OCI-M1 (cell line): ENCODE results near the gene KRTAP10-9.
"Not testable (repeated sequence)": the region's sequence is repeated elsewhere in the genome, so short reads cannot be mapped to it uniquely, and the experiment has no call there.

Experiments used
- DNase-seq: peaks from one replicate; lab custom pipeline; 2025; lab: John Stamatoyannopoulos, UW

KRTAP10-9 gene

GRCh38 chr21:44595524-44595923, 31.4 kb upstream of the KRTAP10-9 start:
- no peak for DNase-seq

DNA sequence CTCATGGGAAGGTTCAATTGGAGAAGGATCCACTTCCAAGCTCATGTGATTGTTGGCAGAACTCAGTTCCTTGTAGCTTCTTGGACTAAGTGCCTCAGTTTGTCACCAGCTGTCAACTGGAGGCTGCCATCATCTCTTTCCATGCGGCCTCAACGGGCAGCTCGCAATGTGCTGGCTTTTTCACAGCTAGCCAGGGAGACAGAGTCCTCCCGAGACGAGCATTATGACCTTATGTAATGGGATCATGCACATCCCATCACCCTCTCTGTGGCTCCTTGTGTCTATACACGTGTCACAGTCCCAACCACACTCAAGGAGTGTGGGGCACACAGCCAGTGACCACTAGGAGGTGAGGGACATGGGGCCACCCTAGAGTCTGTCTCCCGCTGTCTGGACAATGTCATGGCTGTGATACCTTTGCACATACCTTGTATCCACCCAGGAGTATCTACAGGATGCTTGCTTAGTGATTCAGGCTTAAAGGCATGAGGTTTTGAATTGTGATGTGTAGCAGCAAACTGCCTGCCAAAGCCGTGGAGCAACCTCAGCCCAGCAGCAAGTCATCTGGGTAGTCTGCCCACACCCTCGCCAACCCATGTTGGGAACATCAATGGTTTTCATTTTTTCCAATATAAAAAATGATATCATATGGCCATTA, 30.7 kb upstream of the KRTAP10-9 start:
- DNase-seq, result no peak

GRCh38 chr21:44598061-44598460, 28.8 kb upstream of the KRTAP10-9 start:
- no peak for DNase-seq

- no peak for DNase-seq
These were observed 27.4 kb upstream of the KRTAP10-9 start for GRCh38 chr21:44599264-44600029.

DNA sequence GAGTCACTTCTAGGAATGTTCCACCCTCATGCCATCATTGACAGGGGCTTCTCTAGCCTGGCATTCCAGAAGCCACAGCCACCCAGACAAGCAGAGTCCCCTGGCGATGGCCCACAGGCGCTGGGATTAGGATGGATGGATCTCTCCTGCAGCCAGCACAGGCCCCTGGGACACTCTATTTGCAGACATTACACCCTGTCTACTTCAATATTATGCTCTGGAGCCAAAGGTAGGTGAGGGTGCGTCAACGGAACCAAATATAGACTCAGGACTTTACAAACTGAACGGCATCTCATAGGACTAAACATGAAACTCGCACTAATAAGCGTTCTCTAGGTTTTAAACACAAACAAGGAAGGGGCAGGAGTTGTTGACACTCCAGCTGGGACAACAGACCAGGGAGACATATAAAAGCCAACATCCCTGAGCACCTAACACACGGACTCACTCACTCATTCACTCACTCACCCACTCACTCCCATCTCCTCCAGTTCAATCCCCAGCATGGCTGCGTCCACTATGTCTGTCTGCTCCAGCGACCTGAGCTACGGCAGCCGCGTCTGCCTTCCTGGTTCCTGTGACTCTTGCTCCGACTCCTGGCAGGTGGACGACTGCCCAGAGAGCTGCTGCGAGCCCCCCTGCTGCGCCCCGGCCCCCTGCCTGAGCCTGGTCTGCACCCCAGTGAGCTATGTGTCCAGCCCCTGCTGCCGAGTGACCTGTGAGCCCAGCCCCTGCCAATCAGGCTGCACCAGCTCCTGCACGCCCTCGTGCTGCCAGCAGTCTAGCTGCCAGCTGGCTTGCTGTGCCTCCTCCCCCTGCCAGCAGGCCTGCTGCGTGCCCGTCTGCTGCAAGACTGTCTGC, 26.5 kb upstream of the KRTAP10-9 start, which contains the start of gene KRTAP10-7:
Gene KRTAP10-7 (plus strand): TSS at position 480 of the 861 bp plus-strand sequence. CDS start 25 bp downstream, at position 505.
- DNase-seq, result not testable (repeated sequence)

DNA sequence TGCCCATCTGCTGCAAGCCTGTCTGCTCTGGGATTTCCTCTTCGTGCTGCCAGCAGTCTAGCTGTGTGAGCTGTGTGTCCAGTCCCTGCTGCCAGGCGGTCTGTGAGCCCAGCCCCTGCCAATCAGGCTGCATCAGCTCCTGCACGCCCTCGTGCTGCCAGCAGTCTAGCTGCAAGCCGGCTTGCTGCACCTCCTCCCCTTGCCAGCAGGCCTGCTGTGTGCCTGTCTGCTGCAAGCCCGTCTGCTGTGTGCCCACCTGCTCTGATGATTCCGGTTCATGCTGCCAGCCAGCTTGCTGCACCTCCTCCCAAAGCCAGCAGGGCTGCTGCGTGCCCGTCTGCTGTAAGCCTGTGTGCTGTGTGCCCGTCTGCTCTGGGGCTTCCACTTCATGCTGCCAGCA, 25.8 kb upstream of the KRTAP10-9 start:
- DNase-seq, result not testable (repeated sequence)

DNA sequence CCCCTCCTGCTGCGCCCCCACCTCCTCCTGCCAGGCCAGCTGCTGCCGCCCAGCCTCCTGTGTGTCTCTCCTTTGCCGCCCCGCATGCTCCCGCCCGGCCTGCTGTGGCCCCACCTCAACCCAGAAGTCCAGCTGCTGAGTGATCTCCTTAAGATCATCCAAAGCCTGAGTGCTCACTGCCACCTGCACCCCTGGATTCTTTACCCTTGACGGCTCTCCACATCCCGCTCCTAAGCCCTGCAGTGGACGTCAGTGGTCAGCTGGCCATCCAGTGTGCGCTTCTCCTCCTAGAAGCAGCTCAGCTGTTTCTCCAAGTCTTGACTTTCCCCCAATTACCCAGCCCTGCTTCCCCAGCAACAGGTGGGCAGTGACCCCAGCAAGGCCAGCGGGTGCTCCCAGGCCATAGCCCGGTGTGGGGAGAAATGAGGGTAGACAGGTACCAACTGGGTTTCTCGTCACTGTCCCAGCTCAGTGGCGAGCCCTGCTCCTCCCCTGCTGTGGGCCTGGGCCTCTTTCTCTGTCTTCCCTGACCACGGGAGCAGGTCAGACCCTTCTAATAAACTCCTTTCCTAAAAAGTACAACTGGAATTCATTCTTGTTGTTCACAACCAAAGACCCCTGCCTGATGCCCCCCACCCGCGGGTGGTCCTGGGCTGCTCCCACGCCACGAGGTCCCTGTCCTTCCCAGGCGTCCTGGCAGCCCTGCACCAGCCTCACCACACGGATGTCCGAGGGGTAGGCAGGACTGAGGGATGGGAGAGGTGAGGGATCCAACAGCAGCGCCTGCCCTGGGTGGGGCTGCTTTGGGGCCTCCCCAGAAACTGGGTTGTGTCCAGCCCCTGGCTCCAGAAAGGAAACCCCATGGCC, 25.1 kb upstream of the KRTAP10-9 start:
- DNase-seq, result no peak

- DNase-seq, result no peak
These were observed 24.4 kb upstream of the KRTAP10-9 start for GRCh38 chr21:44602463-44602850.

DNA sequence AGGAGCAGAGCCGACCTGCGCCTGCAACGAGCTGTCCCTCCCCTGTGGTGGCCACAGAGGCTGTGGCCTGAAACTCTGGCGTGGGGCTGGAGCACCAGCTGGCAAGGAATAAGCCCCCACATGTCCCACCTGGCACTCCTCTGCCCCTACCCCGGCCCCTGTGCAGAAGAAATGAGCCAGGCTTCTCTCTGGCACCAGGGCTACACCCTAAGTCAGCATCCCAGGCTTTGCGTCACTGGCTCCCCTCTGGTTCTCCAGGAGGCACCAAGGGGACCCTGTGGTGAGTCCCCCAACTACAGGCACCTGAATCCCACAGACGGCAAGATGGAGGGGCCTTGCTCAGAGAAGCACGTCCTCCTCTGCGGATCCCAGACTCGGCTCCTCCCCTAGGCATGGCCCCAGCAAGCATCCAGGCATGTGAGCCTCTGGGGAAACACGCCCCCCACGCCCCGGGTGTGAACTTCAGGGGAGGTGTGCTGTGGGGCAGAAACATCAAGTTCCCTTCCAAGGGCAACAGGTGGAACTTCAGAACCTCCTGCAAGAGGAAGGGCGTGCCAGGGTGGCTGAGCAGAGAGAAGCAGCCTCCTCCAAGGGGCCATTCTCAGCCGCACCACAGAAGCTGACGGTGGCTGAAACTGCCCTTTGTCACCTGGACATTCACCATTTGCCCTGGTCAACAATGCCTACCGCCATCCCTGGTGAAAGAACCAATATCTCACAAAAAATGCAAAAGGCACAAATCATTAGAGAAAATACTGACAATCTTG, 23.6 kb upstream of the KRTAP10-9 start:
- no peak for DNase-seq

DNA sequence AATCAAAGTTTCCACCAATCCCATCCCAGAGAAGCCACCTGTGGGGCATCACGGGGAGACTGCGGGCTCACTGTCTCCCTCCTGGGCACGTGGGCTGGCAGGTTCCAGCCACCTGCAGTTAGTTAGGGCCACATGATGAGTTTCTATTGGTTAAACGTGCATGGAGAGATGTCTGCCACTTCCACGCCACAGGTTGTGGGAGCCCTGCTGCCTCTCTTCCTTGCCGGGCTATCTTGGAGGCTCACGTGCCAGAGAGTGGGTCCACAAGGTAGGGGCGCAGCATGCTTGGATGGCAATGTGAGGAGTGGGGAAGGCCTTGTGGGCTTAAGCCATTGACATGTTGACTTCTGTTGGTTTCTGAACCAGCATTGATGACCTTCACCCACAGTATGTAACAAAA, 23.0 kb upstream of the KRTAP10-9 start:
- DNase-seq, result no peak

DNA sequence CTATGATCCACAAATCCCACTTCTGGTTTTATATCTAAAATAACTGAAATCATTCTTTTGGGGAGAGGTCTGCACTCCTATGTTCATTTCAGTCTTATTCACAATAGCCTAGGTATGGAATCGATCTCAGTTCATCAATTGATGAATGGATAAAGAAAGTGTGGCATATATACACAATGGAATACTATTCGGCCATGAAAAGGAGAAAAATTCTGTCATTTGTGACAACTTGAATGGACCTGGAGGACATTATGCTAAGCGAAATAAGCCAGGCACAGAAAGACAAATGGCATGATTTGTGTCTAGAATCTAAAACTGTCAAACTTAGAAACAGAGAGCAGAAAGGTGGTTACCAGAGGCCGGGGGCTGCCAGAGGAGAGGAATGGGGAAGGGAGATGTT, 20.4 kb upstream of the KRTAP10-9 start:
- DNase-seq, result no peak

- no peak for DNase-seq
These were observed 17.7 kb upstream of the KRTAP10-9 start for GRCh38 chr21:44609193-44609592.

GRCh38 chr21:44610157-44610843, 16.6 kb upstream of the KRTAP10-9 start:
- DNase-seq, result not testable (repeated sequence)

DNA sequence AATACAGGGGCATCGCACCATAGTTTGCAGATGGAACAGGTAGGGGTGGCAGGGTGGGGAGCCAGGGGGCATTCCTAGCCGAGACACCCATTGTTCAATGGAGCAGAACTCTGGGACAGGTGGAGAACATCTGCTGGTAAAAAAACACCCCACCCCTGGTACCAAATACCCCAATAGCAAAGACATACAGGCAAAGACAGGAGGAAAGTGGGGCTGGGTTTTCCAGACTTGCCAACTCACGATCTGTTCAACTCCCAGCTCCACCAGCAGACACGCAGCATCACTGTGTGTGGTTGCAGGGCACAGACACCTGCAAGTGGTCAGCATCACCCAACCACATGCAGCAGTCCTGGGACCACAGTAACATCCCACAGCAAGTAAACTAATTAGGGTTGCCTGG, 15.3 kb upstream of the KRTAP10-9 start:
- no peak for DNase-seq

- no peak for DNase-seq
These were observed 14.8 kb upstream of the KRTAP10-9 start, which contains the start of gene KRTAP10-8 for GRCh38 chr21:44612029-44612486. Gene KRTAP10-8, plus strand, starts transcription at chr21:44612079. Its CDS starts 22 bp downstream, at chr21:44612101.

- no peak for DNase-seq
These were observed 14.1 kb upstream of the KRTAP10-9 start for GRCh38 chr21:44612669-44613229.

- DNase-seq, result no peak
These were observed 13.3 kb upstream of the KRTAP10-9 start for GRCh38 chr21:44613386-44614155.

DNA sequence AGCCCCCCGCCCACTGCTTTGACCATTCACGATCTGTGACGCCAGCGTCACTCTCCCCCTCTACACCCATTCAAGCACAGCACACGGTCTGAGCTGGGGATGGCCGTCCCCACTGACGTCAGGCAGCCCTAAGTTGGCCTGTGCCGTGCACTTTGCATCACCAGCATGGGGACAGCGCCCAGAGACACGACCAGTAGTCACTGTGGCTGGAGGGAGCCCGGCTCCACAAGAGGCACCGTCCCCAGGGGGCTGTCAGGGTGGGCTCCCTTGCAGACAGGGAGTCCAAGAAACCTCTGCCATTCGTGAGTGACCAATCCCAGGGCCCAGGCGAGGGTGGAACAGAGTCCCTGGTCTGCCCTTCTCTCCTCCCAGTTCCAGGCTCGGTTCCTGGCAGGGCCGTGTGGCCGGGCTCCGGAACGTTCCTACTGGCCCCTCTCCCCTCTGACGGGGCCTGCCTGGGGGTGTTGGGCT, 12.7 kb upstream of the KRTAP10-9 start:
- no peak for DNase-seq

DNA sequence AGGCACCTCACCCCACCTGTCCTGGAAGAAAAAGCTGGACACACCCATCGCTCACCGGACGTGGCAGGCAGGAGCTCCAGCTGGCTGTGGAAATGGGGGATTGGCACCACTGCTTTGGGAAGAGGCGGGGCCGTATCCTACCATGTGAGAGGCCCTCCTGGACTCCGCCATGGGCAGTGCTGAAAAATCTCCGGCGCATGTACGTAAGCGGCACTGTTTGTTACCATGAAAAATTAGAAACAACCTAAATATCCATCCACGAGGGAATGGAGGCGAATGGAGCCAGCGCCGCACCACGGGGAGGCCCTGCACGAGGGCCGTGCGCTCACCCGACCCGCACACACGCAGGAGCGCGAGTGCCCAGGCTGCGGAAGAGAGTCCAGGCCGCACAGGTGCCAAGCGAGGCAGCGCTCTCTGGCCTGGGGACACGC, 11.9 kb upstream of the KRTAP10-9 start:
- no peak for DNase-seq
